ENCODE results near the gene SMYD3.
"Not testable (repeated sequence)": the region's sequence is repeated elsewhere in the genome, so short reads cannot be mapped to it uniquely, and the experiment has no call there.

The SMYD3 gene

GRCh38 chr1:246035060-246035541 is 472.0 kb downstream of the SMYD3 start:
- no peak for DNase-seq

GRCh38 chr1:246034630-246035029 is 472.4 kb downstream of the SMYD3 start:
- DNase-seq = no peak

GRCh38 chr1:246032984-246033383 is 474.1 kb downstream of the SMYD3 start:
- DNase-seq = no peak

GRCh38 chr1:246032031-246032551 is 475.0 kb downstream of the SMYD3 start:
- DNase-seq = no peak

GRCh38 chr1:246029616-246030015 is 477.5 kb downstream of the SMYD3 start:
- DNase-seq = no peak

GRCh38 chr1:246024118-246024517 is 483.0 kb downstream of the SMYD3 start:
- DNase-seq = not testable (repeated sequence)

GRCh38 chr1:246020211-246020954 is 486.7 kb downstream of the SMYD3 start:
- no peak for DNase-seq

DNA sequence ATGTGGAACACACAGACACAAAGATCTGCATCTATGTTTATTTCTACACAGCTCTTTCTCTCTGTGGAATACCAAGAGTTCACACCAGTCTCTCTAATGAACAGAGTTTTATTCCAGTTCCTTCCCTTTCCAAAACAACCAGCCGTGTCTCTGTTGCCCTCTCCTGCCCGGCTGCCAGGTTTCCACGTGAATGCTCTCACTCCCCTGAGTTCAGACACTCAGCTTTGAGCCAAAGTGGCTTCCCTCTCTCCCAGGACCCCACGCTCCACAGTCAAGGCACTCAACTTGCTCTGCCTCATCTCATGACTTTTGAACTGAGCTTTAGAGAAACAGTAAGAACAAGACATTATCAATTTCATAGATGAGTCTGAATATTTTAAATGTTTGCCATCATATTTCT is 488.9 kb downstream of the SMYD3 start:
- DNase-seq = no peak

GRCh38 chr1:246012341-246012740 is 494.7 kb downstream of the SMYD3 start:
- peak in 1 of 51 donors; percentile 14 for DNase-seq

- DNase-seq = no peak
These were observed 496.7 kb downstream of the SMYD3 start for GRCh38 chr1:246010386-246010785.

GRCh38 chr1:246008363-246008831 is 498.7 kb downstream of the SMYD3 start:
- DNase-seq = peak in 20 of 51 donors; percentile 1 to 58 (median 19)

- DNase-seq = no peak
These were observed 502.0 kb downstream of the SMYD3 start for GRCh38 chr1:246005067-246005466.

DNA sequence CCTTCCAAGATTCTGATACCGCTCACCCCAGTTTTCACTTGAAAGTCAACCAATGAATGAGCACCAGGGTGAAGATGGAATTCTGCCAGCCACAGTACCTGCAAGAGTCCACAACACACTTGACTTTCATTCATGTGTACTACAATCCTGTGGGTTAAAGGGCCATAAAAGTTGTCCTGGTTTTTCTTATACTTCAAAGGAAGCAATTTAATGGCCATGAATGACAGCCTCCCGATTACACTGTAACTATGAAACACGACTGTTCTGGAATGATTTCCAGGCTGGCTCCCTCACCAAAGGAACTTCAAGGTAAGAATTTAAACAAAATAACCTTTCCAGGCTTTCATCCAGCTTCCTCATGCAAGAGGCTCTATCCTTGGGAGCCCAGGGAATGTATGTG is 502.8 kb downstream of the SMYD3 start:
- no peak for DNase-seq

DNA sequence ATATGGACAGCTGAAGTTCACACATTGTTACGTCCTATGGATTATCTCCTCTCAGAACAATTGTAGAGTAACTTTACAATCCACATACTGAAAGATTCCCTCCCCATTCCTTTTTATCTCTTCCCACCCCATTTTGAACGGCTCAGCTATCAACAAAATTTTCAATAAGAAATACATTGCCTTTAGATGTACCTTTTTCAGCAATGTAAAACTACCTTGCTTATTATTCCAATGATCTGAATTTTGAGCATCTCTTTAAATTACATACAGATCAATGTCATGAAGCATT is 503.7 kb downstream of the SMYD3 start:
- DNase-seq = no peak

- DNase-seq = peak in 48 of 51 donors; percentile 6 to 94 (median 62)
These were observed 504.2 kb downstream of the SMYD3 start for GRCh38 chr1:246002725-246003441.

DNA sequence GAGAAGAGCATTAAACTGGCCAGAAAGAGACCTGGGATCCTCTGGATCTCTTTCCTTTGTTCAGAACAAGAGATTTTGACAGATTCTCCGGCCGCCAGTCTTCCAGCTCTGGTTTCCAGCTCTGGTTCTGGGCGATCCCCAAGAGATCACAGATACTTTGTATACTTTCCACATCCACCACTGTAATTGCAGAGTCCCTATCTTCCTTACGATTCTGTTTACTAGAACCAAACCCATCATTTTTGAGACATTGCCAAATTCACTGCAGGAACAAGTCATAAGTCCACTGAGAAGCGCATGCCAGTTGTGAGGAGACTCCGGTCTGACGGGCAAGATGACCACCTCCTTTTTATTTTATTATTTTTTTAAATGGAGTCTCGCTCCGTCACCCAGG is 505.2 kb downstream of the SMYD3 start:
- DNase-seq = no peak

DNA sequence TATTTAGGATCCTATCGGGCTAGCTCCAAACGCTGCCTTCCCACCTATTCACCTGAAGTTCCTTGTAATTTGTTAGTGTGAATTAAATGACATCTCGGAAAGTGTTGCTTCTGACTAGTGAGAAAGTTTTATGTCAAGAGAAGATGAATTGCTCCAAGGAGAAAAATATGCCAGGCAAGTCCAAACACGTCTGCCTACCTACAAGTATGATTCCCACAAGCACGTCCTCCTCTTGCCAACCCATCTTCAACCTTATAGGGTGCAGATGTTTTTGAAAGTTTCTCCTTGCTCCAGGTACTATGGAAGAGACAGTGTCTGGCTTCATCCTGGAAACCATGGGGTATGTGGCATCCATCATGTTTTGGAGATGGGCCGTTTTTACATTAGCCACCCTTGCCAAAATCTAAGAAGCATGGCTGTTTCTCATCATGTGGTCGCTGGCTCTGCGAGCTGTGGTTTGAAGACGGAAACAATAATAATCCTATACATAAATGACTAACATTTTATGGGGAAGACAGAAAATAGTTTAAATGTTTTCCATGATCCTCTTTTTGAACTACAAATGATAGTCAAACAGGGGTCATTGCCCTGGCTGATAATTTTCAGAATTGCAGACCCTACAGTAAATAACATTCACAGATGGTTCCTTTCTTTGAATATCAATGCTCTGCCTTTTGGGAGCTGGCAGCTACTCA is 505.8 kb downstream of the SMYD3 start:
- no peak for DNase-seq

GRCh38 chr1:246000638-246001015 is 506.5 kb downstream of the SMYD3 start:
- no peak for DNase-seq

- DNase-seq = no peak
These were observed 507.1 kb downstream of the SMYD3 start for GRCh38 chr1:245999697-246000637.

GRCh38 chr1:245997471-245998258 is 509.4 kb downstream of the SMYD3 start:
- no peak for DNase-seq

Data from hypothalamus (tissue), 51 donors.